ENCODE measurements around the gene LXN.

The LXN gene

GRCh38 chr3:158683230-158683962 lies 10.9 kb upstream of the LXN start:
- H3K9me3 ChIP-seq (ENCODE audit: low read length): no peaks in the 10 kb centered on the region
- no peaks in the 10 kb centered on the region for H3K79me2 ChIP-seq (ENCODE audit: insufficient read depth, low read length)
- no peak overlapping the region for H2AFZ ChIP-seq (ENCODE audit: low read length)
- no peaks in the 10 kb centered on the region for H4K20me1 ChIP-seq (ENCODE audit: insufficient read depth, low read length)
- H3K4me1 ChIP-seq (ENCODE audit: insufficient read depth, low read length, severe bottlenecking): no peaks in the 10 kb centered on the region
- no peaks in the 10 kb centered on the region for H3K27me3 ChIP-seq (ENCODE audit: insufficient read depth, low read length)
- no peak for TF ChIP-seq EZH2 (IDR thresholded peaks at IDR 0.05; ENCODE audit: borderline replicate concordance, low read length)
- no peak for TF ChIP-seq CTCF (IDR thresholded peaks at IDR 0.05; ENCODE audit: low read length)
- no peak overlapping the region for H3K9ac ChIP-seq (ENCODE audit: low read length)
- no peak overlapping the region for H3K4me3 ChIP-seq (ENCODE audit: low read depth, low read length, poor library complexity, severe bottlenecking)
- H3K27ac ChIP-seq (ENCODE audit: low read depth, low read length, poor library complexity, severe bottlenecking): no peak overlapping the region
- H3K9me2 ChIP-seq (ENCODE audit: low read depth, low read length): no peaks in the 10 kb centered on the region
- H3K4me2 ChIP-seq (ENCODE audit: low read length): no peak overlapping the region
- no peaks in the 10 kb centered on the region for H3F3A ChIP-seq (ENCODE audit: insufficient read depth, low read length)
- peaks cover 49% of the 10 kb centered on the region for H3K36me3 ChIP-seq (ENCODE audit: insufficient read depth, low read length)

- H3F3A ChIP-seq (ENCODE audit: insufficient read depth, low read length): no peaks in the 10 kb centered on the region
- no peaks in the 10 kb centered on the region for H3K9me3 ChIP-seq (ENCODE audit: low read length)
- no peaks in the 10 kb centered on the region for H4K20me1 ChIP-seq (ENCODE audit: insufficient read depth, low read length)
- no peak for TF ChIP-seq CTCF (IDR thresholded peaks at IDR 0.05; ENCODE audit: low read length)
- no peak for TF ChIP-seq EZH2 (IDR thresholded peaks at IDR 0.05; ENCODE audit: borderline replicate concordance, low read length)
- no peak overlapping the region for H3K27ac ChIP-seq (ENCODE audit: low read depth, low read length, poor library complexity, severe bottlenecking)
- no peak overlapping the region for H3K4me3 ChIP-seq (ENCODE audit: low read depth, low read length, poor library complexity, severe bottlenecking)
- no peak overlapping the region for H2AFZ ChIP-seq (ENCODE audit: low read length)
- H3K9me2 ChIP-seq (ENCODE audit: low read depth, low read length): no peaks in the 10 kb centered on the region
- no peak overlapping the region for H3K4me2 ChIP-seq (ENCODE audit: low read length)
- H3K79me2 ChIP-seq (ENCODE audit: insufficient read depth, low read length): no peaks in the 10 kb centered on the region
- no peaks in the 10 kb centered on the region for H3K27me3 ChIP-seq (ENCODE audit: insufficient read depth, low read length)
- H3K9ac ChIP-seq (ENCODE audit: low read length): no peak overlapping the region
- no peaks in the 10 kb centered on the region for H3K4me1 ChIP-seq (ENCODE audit: insufficient read depth, low read length, severe bottlenecking)
- H3K36me3 ChIP-seq (ENCODE audit: insufficient read depth, low read length): peaks cover 54% of the 10 kb centered on the region
Observed at GRCh38 chr3:158680861-158681260, 8.4 kb upstream of the LXN start.

GRCh38 chr3:158679547-158680000 lies 7.1 kb upstream of the LXN start:
- no peak for TF ChIP-seq CTCF (IDR thresholded peaks at IDR 0.05; ENCODE audit: low read length)
- no peak for TF ChIP-seq EZH2 (IDR thresholded peaks at IDR 0.05; ENCODE audit: borderline replicate concordance, low read length)
- Histone ChIP-seq H4K20me1 (ENCODE audit: insufficient read depth, low read length) (no peaks in the 10 kb centered on the region), H3K79me2 (ENCODE audit: insufficient read depth, low read length) (no peaks in the 10 kb centered on the region), H3K36me3 (ENCODE audit: insufficient read depth, low read length) (peaks cover 43% of the 10 kb centered on the region; the same call in 1 of the 2 replicates), H3K27me3 (ENCODE audit: insufficient read depth, low read length) (no peaks in the 10 kb centered on the region), H3F3A (ENCODE audit: insufficient read depth, low read length) (no peaks in the 10 kb centered on the region), H3K9me3 (ENCODE audit: low read length) (no peaks in the 10 kb centered on the region), H3K9me2 (ENCODE audit: low read depth, low read length) (no peaks in the 10 kb centered on the region), H3K4me3 (ENCODE audit: low read depth, low read length, poor library complexity, severe bottlenecking) (no peak overlapping the region), H2AFZ (ENCODE audit: low read length) (no peak overlapping the region), H3K9ac (ENCODE audit: low read length) (no peak overlapping the region), H3K4me2 (ENCODE audit: low read length) (no peak overlapping the region), H3K4me1 (ENCODE audit: insufficient read depth, low read length, severe bottlenecking) (no peaks in the 10 kb centered on the region), H3K27ac (ENCODE audit: low read depth, low read length, poor library complexity, severe bottlenecking) (no peak overlapping the region)
